ENCODE data around the gene ABHD17C.

The ABHD17C gene

GRCh38 chr15:80787316-80787715, 92.2 kb downstream of the ABHD17C start:
- no peak for DNase-seq (ENCODE audit: low spot score)

GRCh38 chr15:80788536-80788935, 93.4 kb downstream of the ABHD17C start:
- DNase-seq (ENCODE audit: low spot score) = no peak

- no peak for DNase-seq (ENCODE audit: low spot score)
Observed at GRCh38 chr15:80789296-80789695, 94.2 kb downstream of the ABHD17C start.

GRCh38 chr15:80789796-80790195, 94.7 kb downstream of the ABHD17C start:
- DNase-seq (ENCODE audit: low spot score) = no peak

- no peak for DNase-seq (ENCODE audit: low spot score)
Observed at GRCh38 chr15:80790236-80790635, 95.1 kb downstream of the ABHD17C start.

GRCh38 chr15:80791004-80791403, 95.9 kb downstream of the ABHD17C start:
- DNase-seq (ENCODE audit: low spot score) = no peak

GRCh38 chr15:80796407-80796806, 101.3 kb downstream of the ABHD17C start:
- DNase-seq (ENCODE audit: low spot score) = no peak

- no peak for DNase-seq (ENCODE audit: low spot score)
Observed at GRCh38 chr15:80798911-80799310, 103.8 kb downstream of the ABHD17C start.

- DNase-seq (ENCODE audit: low spot score) = no peak
Observed at GRCh38 chr15:80800067-80800466, 105.0 kb downstream of the ABHD17C start.

GRCh38 chr15:80801891-80802680, 107.0 kb downstream of the ABHD17C start:
- DNase-seq (ENCODE audit: low spot score) = no peak

GRCh38 chr15:80803580-80804525, 108.7 kb downstream of the ABHD17C start:
- peak; percentile 5 for DNase-seq (ENCODE audit: low spot score)

GRCh38 chr15:80804970-80805495, 109.9 kb downstream of the ABHD17C start:
- no peak for DNase-seq (ENCODE audit: low spot score)

Measured in CD4-positive, alpha-beta T cell treated with Interleukin-6 at 100 ng/mL for 8 hours (primary cell).